Ovary (tissue), 9 donors: Measurements from ENCODE around the gene NID2. TPM values are rescaled to one million over a fixed set of nuclear protein-coding genes. Genes with fewer than 3 reads are reported as not detected.

Source experiments
- DNase-seq, 5 donors: peaks; one replicate each; pipeline ENCODE4 v3.0.0-alpha.2; 2019 to 2020
- H3K27ac ChIP-seq, 2 donors: fragments of 200-600 bp; one replicate each; pipeline versions ENCODE4 v1.5.1 to v1.8.0; 2019 to 2022
- H3K27me3 ChIP-seq: fragments of 200-600 bp; one replicate; pipeline ENCODE4 v1.8.0; 2022
- H3K36me3 ChIP-seq: fragments of 200-600 bp; sonication (generic); one replicate; pipeline ENCODE4 v1.5.1; 2019
- H3K4me1 ChIP-seq: one replicate; pipeline ENCODE4 v1.8.1; 2013; ENCODE audit warnings: mild to moderate bottlenecking, moderate library complexity; ENCODE audit not compliant: insufficient read depth
- H3K4me3 ChIP-seq: fragments of 200-600 bp; sonication (generic); one replicate; pipeline ENCODE4 v1.5.1; 2017
- H3K9me3 ChIP-seq, 2 donors: fragments of 200-600 bp in 1 of 2; sonication (generic) in 1 of 2; one replicate each; pipeline versions ENCODE4 v1.5.1 to v1.8.1; 2013 to 2019; ENCODE audit warnings: mild to moderate bottlenecking in 1 of 2, moderate library complexity in 1 of 2
- CTCF ChIP-seq, 3 donors: fragments of 450-650 bp in 2 of 3; fragments of 200-600 bp in 1 of 3; IDR thresholded peaks; one replicate each; pipeline versions ENCODE4 v1.5.1 to v1.8.0; 2016 to 2022; ENCODE audit warnings: antibody characterized with exemption in 3 of 3, mild to moderate bottlenecking in 1 of 3
- EP300 ChIP-seq: sonication (generic); formaldehyde crosslinking; IDR thresholded peaks from one replicate; pipeline ENCODE4 v1.6.1; 2017; ENCODE audit warnings: antibody characterized with exemption
- POLR2A ChIP-seq: fragments of 450-650 bp; IDR thresholded peaks from one replicate; pipeline ENCODE4 v1.6.1; 2017; ENCODE audit warnings: antibody characterized with exemption, mild to moderate bottlenecking, moderate library complexity
- WGBS, 3 donors: extraction: QIAGEN DNeasy Blood & Tissue Kit in 1 of 3; methylation state at CpG; one replicate each; pipeline versions ENCODE4 v1.1.5 to v1.1.7; 2013 to 2017; 5-methylcytosine and 5-hydroxymethylcytosine counted together
- intact Hi-C, 4 donors: fragments of 100-400 bp; cut with DNase I; formaldehyde crosslinking; loops; one replicate each; pipeline versions ENCODE4 v1.11.0 to v1.15.1; 2022 to 2023
- polyA plus RNA-seq, 2 donors: library from polyadenylated mRNA; stranded (reverse); fragments of 200-250 nt in 1 of 2; fragments of 350-450 nt in 1 of 2; fragmentation: Illumina TruSeq in 1 of 2; extraction: RNeasy Lipid Tissue Mini Kit (QIAGEN cat#74804) in 1 of 2; gene quantifications; one replicate each; pipeline ENCODE4 v1.2.3, GENCODE V29; 2013 to 2014
- total RNA-seq, 7 donors: library from RNA; depleted of rRNA in 2 of 7; stranded (reverse); fragments of >200 nt in 2 of 7; fragmentation: NEBNext Ultra II Directional in 3 of 7; extraction: Animal tissue kit (Norgen Biotek cat#: 25700) in 3 of 7; gene quantifications; one replicate each; pipeline versions ENCODE4 v1.1.0 to v1.2.4, GENCODE V29; 2016 to 2023
- donor health status: DM: no; HTN: no; CAD: no; lungs with moderate emphysema.
- donor health status: DM: no; HTN: no; CAD: no.
- donor health status: Bipolar disorder and iron deficiency.
- donor health status: DM: yes; HTN: yes; CAD: no.
- donor health status: DM: no; HTN: no; CAD: no.
- donor health status: DM: yes; HTN: yes; CAD: no.

The NID2 gene
- total and polyA plus RNA-seq, 9 donors = 31.5 to 83.8 (median 47.2) TPM

DNA sequence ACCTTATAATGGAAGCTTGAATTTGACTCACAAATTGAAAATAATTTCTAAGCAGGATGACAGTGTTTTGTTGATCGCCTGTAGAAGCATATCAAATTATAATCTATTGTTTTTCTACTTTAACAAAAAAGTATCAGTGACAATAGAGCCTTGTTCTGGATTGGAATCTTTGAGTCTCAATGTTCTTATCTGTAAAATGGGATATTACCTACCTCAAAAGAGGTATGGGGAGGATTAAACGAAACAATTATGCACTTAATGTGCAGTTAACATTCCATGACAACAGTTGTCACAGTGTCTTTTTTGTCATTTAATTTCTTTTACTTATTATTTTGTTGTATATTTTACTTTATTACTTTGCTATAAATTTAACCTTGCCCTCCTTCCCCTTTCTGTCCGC, 78.4 kb downstream of the NID2 start:
- H3K4me3 ChIP-seq = no peak overlapping the region
- H3K27ac ChIP-seq = no peak overlapping the region
- H3K27me3 ChIP-seq = no peaks in the 10 kb centered on the region
- DNase-seq = no peak
- peaks cover 3% of the 10 kb centered on the region for H3K4me1 ChIP-seq
- intact Hi-C loops = loop anchor here in 2 of 4 donors (5.0 kb wide), 3 partner anchors 77 to 322 kb away; partner anchors contain the start of genes NID2 (in 1 of the 2) and PTGER2 (in 1 of the 2)
- WGBS, 3 donors = 65 to 73% (median 69%) methylated on average over 3 of the region's 3 CpGs
- H3K36me3 ChIP-seq = no peaks in the 10 kb centered on the region
- TF ChIP-seq CTCF (IDR thresholded peaks at IDR 0.05) (no peak), POLR2A (no peak), EP300 (no peak)
- no peaks in the 10 kb centered on the region for H3K9me3 ChIP-seq

DNA sequence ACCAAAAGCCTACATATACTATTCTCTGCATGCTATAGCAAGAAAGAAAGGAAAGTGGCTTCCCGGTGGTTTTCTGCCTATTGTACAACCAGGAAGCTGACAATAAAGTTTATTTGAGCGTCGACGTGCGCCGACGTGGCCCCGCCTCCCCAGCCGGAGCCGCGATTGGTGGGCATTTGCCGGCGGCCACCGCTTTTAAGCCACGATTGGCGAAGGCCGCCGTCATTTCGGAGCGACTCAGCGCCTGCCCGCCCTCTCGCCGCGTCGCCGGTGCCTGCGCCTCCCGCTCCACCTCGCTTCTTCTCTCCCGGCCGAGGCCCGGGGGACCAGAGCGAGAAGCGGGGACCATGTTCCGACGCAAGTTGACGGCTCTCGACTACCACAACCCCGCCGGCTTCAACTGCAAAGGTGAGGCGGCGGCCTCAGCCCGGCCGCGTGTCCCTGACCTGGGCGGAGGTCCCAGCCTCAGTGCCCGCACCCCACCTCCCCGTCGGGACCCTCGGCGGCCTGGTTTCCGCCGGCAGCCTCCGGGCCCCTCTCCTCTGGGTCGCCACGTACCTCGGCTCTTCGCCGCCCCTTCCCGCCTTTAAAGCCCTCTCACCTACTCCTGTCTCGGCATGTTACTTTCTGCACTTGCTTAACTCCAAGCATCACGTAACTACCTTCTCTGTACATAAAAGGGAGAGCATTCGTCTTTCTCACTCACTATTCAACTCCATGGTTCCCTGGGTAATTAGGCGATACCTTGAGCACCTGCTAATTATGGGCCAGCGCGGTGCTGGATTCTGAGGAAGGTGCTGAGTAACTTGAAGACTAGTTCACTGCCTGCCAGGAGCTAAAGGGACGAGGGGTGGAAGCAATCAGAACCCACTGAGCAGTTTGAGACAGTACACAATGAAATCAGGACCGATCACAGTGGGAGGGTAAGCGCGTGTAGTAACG, 79.3 kb downstream of the NID2 start, which contains the start of gene RTRAF:
Gene RTRAF (plus strand): TSS at position 254 of the 942 bp plus-strand sequence. CDS start 94 bp downstream, at position 348.
- TF ChIP-seq POLR2A = peak; percentile 70
- TF ChIP-seq CTCF (IDR thresholded peaks at IDR 0.05) = peak in 1 of 3 donors; percentile 11
- no peak for TF ChIP-seq EP300
- H3K27ac ChIP-seq = peak within 1 kb of the TSS; percentile 61 to 78
- peak; percentile 91 to 96 (median 93) for DNase-seq
- intact Hi-C loops = loop anchor here in 2 of 4 donors (5.0 kb wide), 3 partner anchors 78 to 323 kb away; partner anchors contain the start of genes NID2 (in 1 of the 2) and PTGER2 (in 1 of the 2)
- H3K9me3 ChIP-seq = no peaks in the 10 kb centered on the region
- H3K27me3 ChIP-seq = no peaks in the 10 kb centered on the region
- H3K36me3 ChIP-seq = no peaks in the 10 kb centered on the region
- peaks cover 3% of the 10 kb centered on the region for H3K4me1 ChIP-seq
- 0 to 1% (median 0%) methylated on average over 68 to 72 of the region's 72 CpGs for WGBS, 3 donors
- peak within 1 kb of the TSS; percentile 81 for H3K4me3 ChIP-seq

DNA sequence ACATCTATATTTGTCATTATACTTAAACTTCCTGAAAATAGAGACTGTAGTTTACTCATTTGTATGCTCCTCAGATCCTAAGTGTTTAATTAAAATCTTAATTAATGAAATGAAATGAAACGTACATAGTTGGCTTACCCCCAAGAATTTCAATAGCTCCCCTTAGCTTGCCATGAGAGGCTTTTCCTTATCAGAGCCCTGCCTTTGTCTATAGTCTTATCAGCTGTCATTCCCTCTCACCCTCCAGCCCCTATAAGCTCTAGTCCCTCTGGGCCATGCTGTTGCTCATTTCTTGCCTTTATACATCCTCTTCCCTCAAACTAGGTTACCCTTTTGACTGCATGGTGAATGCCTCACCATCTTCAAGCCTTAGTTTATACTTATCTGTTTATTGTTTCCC, 80.6 kb downstream of the NID2 start:
- Histone ChIP-seq H3K4me1 (peaks cover 3% of the 10 kb centered on the region), H3K36me3 (no peaks in the 10 kb centered on the region), H3K4me3 (no peak overlapping the region), H3K27me3 (no peaks in the 10 kb centered on the region), H3K9me3 (no peaks in the 10 kb centered on the region), H3K27ac (no peak overlapping the region)
- DNase-seq = no peak
- WGBS, 3 donors = 74 to 83% (median 77%) methylated on average over 1 of the region's 1 CpG
- TF ChIP-seq EP300 (no peak), CTCF (IDR thresholded peaks at IDR 0.05) (no peak), POLR2A (no peak)
- intact Hi-C loops = no loop called here

DNA sequence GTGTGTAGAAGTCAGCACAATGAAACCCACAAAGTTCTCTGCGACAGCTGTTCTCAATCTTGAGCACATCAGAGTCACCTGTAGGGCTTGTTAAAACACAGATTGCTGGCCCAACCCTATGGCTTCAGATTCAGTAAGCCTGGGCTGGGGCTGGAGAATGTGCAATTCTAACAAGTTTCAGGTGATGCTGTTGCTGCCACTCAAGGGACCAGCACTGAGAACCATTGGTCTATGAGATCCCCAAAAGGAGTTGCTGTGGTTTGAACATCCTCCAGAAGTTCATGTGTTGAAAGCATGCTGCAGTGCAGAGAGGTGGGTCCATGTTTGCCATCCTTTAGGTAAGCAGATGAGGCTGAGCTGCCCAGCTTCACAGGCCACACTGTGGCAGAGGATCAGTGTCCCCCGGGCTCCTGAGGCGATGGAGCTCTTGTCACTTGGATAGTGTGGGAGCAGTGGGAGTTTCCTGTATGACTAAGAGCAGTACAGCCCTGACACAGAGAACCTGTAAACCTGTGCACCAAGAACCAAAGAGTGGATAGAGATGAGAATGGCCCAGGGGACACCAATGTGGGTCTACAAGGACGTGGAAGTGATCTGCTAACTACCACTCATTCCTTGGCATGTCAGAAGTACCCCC, 87.5 kb downstream of the NID2 start:
- 88 to 95% (median 94%) methylated on average over 4 of the region's 4 CpGs for WGBS, 3 donors
- TF ChIP-seq CTCF (IDR thresholded peaks at IDR 0.05) (no peak), POLR2A (no peak), EP300 (no peak)
- intact Hi-C loops = no loop called here

More for the DNA sequence above, 87.5 kb downstream of the NID2 start:
- no peak overlapping the region for H3K4me3 ChIP-seq
- H3K36me3 ChIP-seq = no peaks in the 10 kb centered on the region
- no peak for DNase-seq
- H3K9me3 ChIP-seq = no peaks in the 10 kb centered on the region
- H3K27ac ChIP-seq = no peak overlapping the region
- peaks cover 3% of the 10 kb centered on the region for H3K4me1 ChIP-seq
- no peaks in the 10 kb centered on the region for H3K27me3 ChIP-seq
